NT2/D1 (cell line): ENCODE results near the gene MEN1.

Experiments used
- SUZ12 ChIP-seq: IDR thresholded peaks from 2 replicates; pipeline ENCODE4 v1.6.1; 2011; ENCODE audit not compliant: insufficient read length, insufficient read depth; ENCODE audit errors: extremely low read depth
- YY1 ChIP-seq: IDR thresholded peaks from 2 replicates; pipeline ENCODE4 v1.6.1; 2011; ENCODE audit not compliant: insufficient read length, insufficient read depth
- ZNF274 ChIP-seq: IDR thresholded peaks from 2 replicates; pipeline ENCODE4 v1.6.1; 2011; ENCODE audit warnings: mild to moderate bottlenecking, low read depth, low read length

- TF ChIP-seq ZNF274, result no peak
- no peak for TF ChIP-seq YY1
- TF ChIP-seq SUZ12, result no peak
These were observed 21.8 kb downstream of the MEN1 start for GRCh38 chr11:64788321-64789215.
